ENCODE results near the gene LSS.

DNA sequence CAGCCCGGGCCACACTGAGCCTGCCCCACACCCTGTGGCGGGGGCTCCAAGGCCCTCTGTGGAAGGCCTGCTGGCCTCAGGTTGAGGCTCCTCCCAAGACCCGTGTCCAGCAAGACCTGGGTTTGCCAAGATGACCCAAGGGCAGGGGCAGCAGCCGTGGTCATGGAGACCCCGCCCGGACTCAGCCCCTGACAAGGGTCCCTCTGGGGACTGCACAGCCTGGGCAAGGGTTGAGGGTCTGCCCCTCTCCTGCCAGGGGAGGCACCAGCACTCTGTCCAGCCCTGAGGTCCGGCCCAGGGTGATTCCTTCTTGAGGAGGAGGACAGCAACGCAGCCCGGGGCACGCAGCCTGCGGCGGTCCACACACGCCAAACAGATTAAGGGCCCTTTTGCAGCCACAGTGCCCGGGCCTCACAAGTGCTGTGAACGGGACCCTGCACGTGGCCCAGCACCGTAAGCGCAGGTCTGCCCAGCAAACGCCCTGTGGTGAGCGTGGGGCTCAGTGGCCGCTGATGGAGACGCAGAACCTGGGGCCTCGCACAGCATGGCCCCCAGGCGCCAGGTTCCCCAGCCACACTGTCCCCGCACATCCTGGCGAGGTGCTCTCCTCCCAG lies 47.7 kb downstream of the LSS start:
- TF ChIP-seq, protein P1, sequence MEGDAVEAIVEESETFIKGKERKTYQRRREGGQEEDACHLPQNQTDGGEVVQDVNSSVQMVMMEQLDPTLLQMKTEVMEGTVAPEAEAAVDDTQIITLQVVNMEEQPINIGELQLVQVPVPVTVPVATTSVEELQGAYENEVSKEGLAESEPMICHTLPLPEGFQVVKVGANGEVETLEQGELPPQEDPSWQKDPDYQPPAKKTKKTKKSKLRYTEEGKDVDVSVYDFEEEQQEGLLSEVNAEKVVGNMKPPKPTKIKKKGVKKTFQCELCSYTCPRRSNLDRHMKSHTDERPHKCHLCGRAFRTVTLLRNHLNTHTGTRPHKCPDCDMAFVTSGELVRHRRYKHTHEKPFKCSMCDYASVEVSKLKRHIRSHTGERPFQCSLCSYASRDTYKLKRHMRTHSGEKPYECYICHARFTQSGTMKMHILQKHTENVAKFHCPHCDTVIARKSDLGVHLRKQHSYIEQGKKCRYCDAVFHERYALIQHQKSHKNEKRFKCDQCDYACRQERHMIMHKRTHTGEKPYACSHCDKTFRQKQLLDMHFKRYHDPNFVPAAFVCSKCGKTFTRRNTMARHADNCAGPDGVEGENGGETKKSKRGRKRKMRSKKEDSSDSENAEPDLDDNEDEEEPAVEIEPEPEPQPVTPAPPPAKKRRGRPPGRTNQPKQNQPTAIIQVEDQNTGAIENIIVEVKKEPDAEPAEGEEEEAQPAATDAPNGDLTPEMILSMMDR (conservative IDR thresholded peaks at IDR 0.05; ENCODE audit: low read depth, low read length), result no peak
- TF ChIP-seq EZH2 (IDR thresholded peaks at IDR 0.05; ENCODE audit: borderline replicate concordance, low read depth, low read length, poor library complexity, severe bottlenecking), result no peak
